ENCODE data around the gene CDK14.

DNA sequence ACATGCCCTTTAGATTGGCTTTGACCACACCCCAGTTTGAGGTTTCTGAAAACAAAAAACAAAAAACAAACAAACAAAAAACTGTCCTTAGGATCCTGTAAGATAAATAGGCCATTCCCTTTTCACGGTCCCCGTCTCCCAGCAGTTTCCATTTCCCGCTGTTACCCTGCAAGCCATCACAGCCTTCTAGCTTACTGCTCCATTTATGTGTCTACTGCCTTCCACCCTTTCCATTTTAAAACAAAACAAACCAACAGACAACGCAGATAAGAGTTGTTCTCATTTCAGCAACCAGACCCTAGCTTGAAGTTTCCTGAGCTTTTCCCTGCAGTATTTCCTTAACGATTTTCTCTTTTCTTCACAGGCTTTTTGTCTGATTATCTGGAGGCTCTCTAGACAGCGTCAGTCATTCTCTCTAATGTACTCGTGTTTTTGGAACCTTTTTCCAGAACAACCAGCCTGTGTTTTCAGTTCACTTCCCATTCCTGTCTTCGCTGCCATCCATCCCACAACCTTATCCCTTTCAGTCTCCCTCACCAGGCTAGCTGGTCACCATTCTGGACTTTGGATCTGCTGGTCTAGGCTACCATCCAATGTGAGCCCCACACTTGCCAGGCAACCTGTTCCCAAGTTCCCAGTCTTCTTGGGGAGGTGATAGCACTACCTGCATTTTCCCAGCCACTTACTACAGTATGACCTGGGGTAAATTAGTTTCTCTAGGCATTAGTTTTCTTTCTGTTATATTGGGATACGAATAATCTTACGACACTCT, 350.8 kb downstream of the CDK14 start:
- TF ChIP-seq TAF1 (conservative IDR thresholded peaks at IDR 0.05) (no peak), GABPA (IDR thresholded peaks at IDR 0.05 in 1 of 2, conservative IDR thresholded peaks at IDR 0.05 in 1 of 2) (no peak), RAD21 (IDR thresholded peaks at IDR 0.05) (no peak), SP1 (IDR thresholded peaks at IDR 0.05) (no peak), YY1 (IDR thresholded peaks at IDR 0.05) (no peak)
- TF ChIP-seq, protein P1, sequence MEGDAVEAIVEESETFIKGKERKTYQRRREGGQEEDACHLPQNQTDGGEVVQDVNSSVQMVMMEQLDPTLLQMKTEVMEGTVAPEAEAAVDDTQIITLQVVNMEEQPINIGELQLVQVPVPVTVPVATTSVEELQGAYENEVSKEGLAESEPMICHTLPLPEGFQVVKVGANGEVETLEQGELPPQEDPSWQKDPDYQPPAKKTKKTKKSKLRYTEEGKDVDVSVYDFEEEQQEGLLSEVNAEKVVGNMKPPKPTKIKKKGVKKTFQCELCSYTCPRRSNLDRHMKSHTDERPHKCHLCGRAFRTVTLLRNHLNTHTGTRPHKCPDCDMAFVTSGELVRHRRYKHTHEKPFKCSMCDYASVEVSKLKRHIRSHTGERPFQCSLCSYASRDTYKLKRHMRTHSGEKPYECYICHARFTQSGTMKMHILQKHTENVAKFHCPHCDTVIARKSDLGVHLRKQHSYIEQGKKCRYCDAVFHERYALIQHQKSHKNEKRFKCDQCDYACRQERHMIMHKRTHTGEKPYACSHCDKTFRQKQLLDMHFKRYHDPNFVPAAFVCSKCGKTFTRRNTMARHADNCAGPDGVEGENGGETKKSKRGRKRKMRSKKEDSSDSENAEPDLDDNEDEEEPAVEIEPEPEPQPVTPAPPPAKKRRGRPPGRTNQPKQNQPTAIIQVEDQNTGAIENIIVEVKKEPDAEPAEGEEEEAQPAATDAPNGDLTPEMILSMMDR (IDR thresholded peaks at IDR 0.05; ENCODE audit: low read depth, low read length, missing input control): no peak
- TF ChIP-seq, protein P2, sequence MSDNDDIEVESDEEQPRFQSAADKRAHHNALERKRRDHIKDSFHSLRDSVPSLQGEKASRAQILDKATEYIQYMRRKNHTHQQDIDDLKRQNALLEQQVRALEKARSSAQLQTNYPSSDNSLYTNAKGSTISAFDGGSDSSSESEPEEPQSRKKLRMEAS (IDR thresholded peaks at IDR 0.05): no peak
